Activated T-cell treated with anti-CD3 and anti-CD28 coated beads, Interleukin-2, amount 50 U/mL, for 24 hours (primary cell): ENCODE results near the gene ATOH8.

Source experiments
- DNase-seq: peaks from one replicate; pipeline ENCODE4 v3.0.0-alpha.2; 2020
- H3K27ac Mint-ChIP-seq: 2 replicates; pipeline ENCODE4 v1.8.0; 2020; ENCODE audit warnings: mild to moderate bottlenecking, mixed read lengths
- H3K27me3 Mint-ChIP-seq: 2 replicates; pipeline ENCODE4 v1.8.0; 2020; ENCODE audit warnings: mixed read lengths
- H3K36me3 Mint-ChIP-seq: 2 replicates; pipeline ENCODE4 v1.8.0; 2020; ENCODE audit warnings: low read depth, mixed read lengths
- H3K4me1 Mint-ChIP-seq: 2 replicates; pipeline ENCODE4 v1.8.0; 2020; ENCODE audit warnings: low read depth, mixed read lengths
- H3K4me3 Mint-ChIP-seq: 2 replicates; pipeline ENCODE4 v1.8.0; 2020; ENCODE audit warnings: mild to moderate bottlenecking, moderate library complexity, mixed read lengths
- H3K9me3 Mint-ChIP-seq: 2 replicates; pipeline ENCODE4 v1.8.0; 2020; ENCODE audit warnings: mixed read lengths

The ATOH8 gene

DNA sequence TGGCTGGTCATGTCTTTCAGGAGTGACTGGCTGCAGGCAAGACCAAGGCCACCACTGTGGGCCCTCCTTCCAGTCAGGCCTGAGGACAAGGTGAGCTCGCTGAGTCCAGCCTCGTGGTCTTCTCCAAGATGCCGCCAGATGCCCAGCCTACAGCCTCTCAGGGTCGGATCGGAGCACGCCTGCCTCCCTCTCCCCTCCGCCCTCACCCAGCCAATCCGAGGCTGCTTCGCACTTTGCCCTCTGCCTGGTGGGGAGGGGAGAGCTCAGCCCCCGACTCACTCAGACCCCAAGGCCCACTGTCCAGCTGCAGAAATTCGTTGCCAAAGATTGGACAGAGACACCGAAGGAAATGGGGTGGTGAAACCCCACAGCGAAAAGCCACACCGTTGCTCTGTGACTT is 33.1 kb downstream of the ATOH8 start:
- no peak overlapping the region for H3K4me3 Mint-ChIP-seq
- DNase-seq, result no peak
- H3K27ac Mint-ChIP-seq, result no peak overlapping the region
- H3K36me3 Mint-ChIP-seq, result no peaks in the 10 kb centered on the region
- H3K27me3 Mint-ChIP-seq, result peaks cover 8% of the 10 kb centered on the region
- peaks cover 4% of the 10 kb centered on the region for H3K4me1 Mint-ChIP-seq
- H3K9me3 Mint-ChIP-seq, result no peaks in the 10 kb centered on the region

DNA sequence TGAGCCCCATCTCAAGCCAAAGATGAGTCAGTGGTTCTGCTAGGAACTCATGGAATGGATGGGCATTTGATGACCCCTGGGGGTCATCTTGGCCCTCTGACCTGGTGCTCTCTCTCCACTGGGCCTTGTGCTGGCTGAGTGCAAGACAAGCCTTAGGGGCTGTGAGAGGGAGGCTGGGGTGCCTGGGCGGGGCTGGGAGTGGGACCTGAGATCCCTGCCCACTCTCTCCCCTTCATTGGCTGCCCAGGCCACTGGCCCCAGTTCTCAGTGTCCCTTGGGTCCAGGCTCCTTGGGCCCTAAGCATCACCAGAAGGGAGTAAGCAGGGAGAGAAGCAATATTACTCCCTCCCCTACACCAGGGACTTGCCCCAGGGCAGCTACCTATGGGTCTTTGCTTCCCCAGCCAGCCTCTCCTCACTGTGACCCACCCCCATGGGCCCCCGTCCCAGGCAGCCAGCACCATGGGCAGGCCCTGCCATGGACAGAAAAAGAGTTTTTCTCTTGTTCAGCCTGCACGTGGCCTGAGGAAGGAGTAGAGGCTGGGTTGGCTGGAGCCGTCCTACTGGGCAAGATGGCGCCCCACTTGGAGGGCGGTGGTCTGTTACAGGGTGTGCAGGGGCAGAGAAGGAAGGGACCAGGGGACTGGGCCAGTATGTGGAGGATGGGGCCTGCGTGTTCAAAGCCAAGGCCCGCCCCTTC is 33.6 kb downstream of the ATOH8 start:
- Mint-ChIP-seq H3K36me3 (no peaks in the 10 kb centered on the region), H3K4me1 (peaks cover 4% of the 10 kb centered on the region), H3K4me3 (no peak overlapping the region), H3K9me3 (no peaks in the 10 kb centered on the region), H3K27me3 (peaks cover 8% of the 10 kb centered on the region), H3K27ac (no peak overlapping the region)
- DNase-seq, result no peak

DNA sequence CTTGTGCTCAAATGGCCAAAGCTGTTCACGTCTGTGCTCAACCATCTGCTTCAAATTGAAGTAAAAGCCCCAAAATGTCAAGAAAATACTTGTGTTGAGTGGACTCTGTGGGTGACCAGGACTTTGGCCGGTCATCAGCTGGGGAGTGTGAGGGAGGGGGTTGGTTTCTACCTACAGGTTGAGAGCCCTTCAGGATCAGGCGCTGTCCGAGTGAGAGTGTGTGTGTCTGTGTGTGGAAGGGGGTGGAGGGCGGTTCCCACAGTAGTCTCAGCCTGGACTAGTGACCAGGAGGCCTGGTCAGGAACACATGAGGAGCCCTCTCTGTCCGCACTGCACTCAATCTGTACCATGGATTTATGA is 34.2 kb downstream of the ATOH8 start:
- no peak for DNase-seq
- Mint-ChIP-seq H3K36me3 (no peaks in the 10 kb centered on the region), H3K27ac (no peak overlapping the region), H3K4me1 (peaks cover 4% of the 10 kb centered on the region), H3K9me3 (no peaks in the 10 kb centered on the region), H3K4me3 (no peak overlapping the region), H3K27me3 (peaks cover 8% of the 10 kb centered on the region)

DNA sequence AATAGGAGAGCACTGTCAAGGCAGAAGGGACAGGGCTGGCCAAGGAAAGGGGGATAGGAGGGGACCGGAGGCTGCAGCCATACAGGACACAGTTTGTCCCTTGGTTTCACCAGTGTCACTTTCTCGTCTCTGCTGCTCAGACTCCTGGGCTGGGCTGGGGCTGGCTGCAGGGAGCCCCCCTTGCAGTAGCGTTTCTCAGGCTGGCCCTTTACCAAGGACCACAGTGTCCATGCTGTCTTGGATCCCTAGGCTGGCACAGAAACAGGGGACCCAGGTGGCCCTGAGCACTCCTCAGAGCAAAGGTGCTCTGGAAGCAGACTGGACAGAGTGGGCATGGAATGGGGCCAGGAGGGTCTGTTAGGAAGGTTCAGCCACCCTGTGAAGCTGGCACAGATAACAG is 34.8 kb downstream of the ATOH8 start:
- no peak for DNase-seq
- Mint-ChIP-seq H3K36me3 (no peaks in the 10 kb centered on the region), H3K27me3 (peaks cover 8% of the 10 kb centered on the region), H3K4me1 (peaks cover 4% of the 10 kb centered on the region), H3K27ac (no peak overlapping the region), H3K4me3 (no peak overlapping the region), H3K9me3 (no peaks in the 10 kb centered on the region)

DNA sequence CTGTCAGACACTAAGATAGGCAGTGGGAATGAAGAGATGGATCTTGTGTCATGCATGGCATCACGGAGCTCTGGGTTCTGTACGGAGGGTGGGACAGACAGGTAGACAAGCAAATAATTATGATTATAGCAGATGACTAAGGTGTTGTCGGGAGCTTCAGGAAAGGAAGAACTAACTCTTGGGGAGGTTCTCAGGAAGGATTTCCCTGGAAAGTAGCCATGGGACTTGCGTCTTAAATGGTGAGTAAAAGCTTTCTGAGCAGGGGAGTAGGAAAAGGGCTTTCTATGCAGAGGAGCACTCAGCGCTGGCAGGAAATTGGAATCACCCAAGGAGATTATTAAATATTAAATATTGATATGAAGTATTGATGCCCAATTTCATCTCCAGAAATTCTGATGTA is 35.5 kb downstream of the ATOH8 start:
- Mint-ChIP-seq H3K4me1 (peaks cover 4% of the 10 kb centered on the region), H3K9me3 (no peaks in the 10 kb centered on the region), H3K4me3 (no peak overlapping the region), H3K27ac (no peak overlapping the region), H3K36me3 (no peaks in the 10 kb centered on the region), H3K27me3 (peaks cover 8% of the 10 kb centered on the region)
- DNase-seq, result no peak

DNA sequence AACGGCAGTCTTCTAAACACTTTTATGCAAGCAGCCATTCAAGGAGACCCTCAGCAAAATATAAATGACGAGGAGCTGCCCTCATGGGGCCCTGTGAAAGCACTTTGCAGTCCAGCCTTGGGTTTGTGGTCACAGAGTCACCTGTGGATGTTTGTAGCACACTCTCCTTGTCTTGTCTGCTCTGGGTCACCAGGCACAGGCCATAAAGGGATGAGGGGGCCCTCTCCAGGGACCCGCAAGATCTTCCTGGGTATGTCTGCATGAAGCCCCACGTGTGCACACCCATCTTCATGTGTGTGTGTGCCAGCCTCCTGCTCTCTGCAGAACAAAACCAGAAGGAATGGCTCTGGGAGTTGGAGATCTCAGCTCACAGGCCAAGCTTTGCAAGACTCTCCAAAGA is 36.2 kb downstream of the ATOH8 start:
- Mint-ChIP-seq H3K36me3 (no peaks in the 10 kb centered on the region), H3K27ac (no peak overlapping the region), H3K27me3 (peaks cover 8% of the 10 kb centered on the region), H3K4me3 (no peak overlapping the region), H3K9me3 (no peaks in the 10 kb centered on the region), H3K4me1 (peaks cover 4% of the 10 kb centered on the region)
- DNase-seq, result no peak

DNA sequence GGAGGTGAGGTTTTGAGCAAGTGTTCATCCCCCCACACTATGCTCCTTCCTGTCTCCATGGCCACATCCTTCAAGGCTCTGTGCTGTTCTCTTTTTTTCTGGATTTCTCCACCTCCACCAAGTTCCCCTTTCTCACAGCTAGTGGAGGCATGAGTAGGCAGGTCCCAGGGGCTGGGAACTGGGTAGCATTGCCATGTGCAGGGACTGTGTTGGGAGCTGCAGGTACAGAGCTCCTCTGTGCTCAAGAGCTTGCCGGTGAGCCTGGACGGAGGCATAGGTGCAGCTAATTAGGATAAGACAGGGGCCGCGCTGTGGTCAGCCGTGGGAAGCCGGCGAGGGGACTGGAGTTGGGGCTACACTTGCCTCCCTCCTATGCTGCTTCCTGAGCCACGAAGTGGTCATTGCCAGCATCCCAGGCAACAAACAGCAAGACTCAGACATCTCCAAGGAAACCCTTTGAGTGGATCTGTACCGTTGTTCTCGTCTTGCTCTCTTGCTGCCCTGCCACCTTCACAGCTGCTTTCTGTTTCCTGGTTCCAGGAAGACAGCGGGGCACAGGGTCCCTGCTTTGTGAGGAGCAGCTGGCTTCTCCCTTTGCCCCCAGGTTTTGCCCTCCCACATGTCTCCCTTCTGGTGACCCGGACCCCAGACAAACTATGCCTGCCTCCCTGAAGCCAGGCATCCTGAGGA is 36.9 kb downstream of the ATOH8 start:
- no peaks in the 10 kb centered on the region for H3K4me1 Mint-ChIP-seq
- H3K4me3 Mint-ChIP-seq, result no peak overlapping the region
- DNase-seq, result no peak
- no peaks in the 10 kb centered on the region for H3K9me3 Mint-ChIP-seq
- H3K27me3 Mint-ChIP-seq, result peaks cover 8% of the 10 kb centered on the region
- H3K36me3 Mint-ChIP-seq, result no peaks in the 10 kb centered on the region
- no peak overlapping the region for H3K27ac Mint-ChIP-seq

DNA sequence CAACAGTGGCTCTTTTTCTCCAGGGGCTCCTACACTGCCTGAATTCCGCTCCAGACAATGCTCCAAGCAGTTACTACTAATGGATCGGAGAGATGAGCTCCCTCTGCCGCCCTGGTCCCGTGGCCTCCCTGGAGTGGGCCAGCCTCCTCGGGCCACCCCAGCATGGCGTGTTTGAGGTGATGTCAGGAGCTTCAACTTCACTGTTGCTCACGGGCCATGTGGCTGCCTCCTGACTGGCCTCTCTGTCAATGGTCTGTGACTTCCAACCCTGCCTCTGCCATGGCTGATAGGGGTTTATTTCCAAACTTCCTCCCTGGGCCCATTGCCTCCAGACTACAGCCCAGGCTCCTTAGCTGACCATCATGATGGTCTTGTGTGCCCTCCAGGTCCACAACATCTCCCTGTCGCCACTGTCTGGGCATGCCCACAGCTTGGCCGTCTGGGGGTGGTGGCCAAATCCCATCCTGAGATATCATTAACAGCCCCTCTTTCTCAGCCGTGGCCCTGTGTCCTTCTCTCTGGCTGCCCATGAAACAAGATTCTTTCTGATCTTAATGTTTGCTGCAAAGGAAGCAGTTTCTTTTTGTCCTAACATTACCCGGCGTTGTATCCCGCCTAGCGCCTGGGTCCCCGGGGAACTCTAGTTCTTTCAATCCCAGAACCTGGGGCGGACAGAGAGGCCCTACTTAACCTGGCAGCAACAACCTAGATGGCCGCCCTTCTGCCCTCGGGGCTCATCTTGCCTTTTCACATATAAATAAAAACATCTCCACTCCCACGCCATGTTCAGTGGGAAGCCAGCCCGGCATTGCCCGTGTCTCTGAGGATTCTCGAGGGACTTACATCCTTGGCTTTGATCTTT is 38.1 kb downstream of the ATOH8 start:
- H3K4me1 Mint-ChIP-seq, result no peaks in the 10 kb centered on the region
- H3K4me3 Mint-ChIP-seq, result no peak overlapping the region
- peaks cover 4% of the 10 kb centered on the region for H3K27me3 Mint-ChIP-seq
- H3K36me3 Mint-ChIP-seq, result no peaks in the 10 kb centered on the region
- H3K9me3 Mint-ChIP-seq, result no peaks in the 10 kb centered on the region
- no peak overlapping the region for H3K27ac Mint-ChIP-seq
- no peak for DNase-seq

DNA sequence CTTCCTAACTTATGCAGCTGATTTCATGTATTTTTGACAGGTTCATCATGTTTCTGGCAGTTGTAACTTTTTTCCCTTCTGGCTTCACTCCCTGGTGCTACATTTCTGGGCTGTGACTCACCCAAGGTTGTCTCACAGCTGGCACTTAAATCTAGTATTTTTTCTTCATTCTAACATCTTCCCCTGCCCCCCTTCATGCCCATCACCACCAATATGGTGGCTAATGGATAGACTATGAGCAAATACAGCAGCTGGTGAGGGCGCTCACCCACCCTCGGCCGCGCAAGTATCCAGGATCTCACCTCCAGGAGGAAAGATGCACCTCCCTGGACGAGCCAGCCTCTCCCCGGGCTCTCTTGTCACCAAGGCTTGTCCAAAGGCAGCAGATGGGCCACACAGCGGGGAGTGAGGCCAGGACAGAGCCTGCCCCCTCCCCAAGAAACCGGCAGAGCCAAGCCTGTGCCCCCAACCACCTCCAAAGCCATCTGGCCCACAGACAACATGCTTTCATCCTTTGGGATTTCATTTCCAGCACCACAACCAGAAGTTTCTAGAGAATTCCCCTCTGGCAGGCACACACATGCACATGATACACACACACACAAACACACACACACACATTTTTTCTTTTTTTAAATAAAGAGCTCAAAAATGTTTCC is 39.1 kb downstream of the ATOH8 start:
- Mint-ChIP-seq H3K27ac (no peak overlapping the region), H3K36me3 (no peaks in the 10 kb centered on the region), H3K4me3 (no peak overlapping the region), H3K4me1 (no peaks in the 10 kb centered on the region), H3K27me3 (peaks cover 1% of the 10 kb centered on the region), H3K9me3 (no peaks in the 10 kb centered on the region)
- DNase-seq, result no peak

DNA sequence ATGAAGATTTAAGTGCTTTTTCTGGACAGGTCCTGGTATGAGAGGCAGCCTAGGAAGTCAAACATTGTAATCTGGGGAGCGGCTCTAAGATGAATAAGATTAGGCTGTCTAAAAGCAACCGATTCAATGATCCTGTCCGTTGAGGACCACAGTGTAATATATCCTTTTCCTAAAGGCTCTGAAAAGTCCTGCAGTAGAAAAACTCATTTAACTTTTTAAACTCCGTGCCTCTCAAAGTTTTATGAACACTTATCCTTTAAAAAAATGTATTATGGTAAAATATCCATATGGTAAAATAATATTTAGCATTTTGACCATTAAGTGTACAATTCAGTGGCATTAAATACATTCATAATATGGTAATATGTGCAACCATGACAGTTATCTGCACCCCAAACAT is 39.8 kb downstream of the ATOH8 start:
- no peaks in the 10 kb centered on the region for H3K36me3 Mint-ChIP-seq
- no peak overlapping the region for H3K4me3 Mint-ChIP-seq
- no peaks in the 10 kb centered on the region for H3K9me3 Mint-ChIP-seq
- no peaks in the 10 kb centered on the region for H3K27me3 Mint-ChIP-seq
- H3K27ac Mint-ChIP-seq, result no peak overlapping the region
- no peak for DNase-seq
- H3K4me1 Mint-ChIP-seq, result no peaks in the 10 kb centered on the region

DNA sequence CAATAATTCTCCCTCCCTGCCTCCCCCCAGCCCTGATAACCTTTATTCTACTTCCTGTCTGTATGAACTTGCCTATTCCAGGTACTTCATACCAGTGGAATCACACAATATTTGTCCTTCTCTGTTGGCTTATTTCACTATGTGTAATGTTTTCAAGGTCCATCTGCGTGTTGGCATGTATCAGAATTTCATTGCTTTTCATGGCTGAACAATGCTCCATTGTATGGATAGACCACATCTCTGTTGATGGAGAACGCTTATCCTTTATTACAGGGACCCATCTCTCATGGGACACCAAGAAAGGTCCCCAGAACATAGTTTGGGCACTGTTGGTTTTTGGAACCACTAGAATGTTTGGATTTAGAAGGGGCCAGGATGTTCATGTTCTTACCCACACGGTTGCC is 40.2 kb downstream of the ATOH8 start:
- H3K27me3 Mint-ChIP-seq, result peaks cover 3% of the 10 kb centered on the region
- DNase-seq, result no peak
- no peaks in the 10 kb centered on the region for H3K36me3 Mint-ChIP-seq
- no peak overlapping the region for H3K4me3 Mint-ChIP-seq
- no peaks in the 10 kb centered on the region for H3K4me1 Mint-ChIP-seq
- H3K9me3 Mint-ChIP-seq, result no peaks in the 10 kb centered on the region
- no peak overlapping the region for H3K27ac Mint-ChIP-seq

DNA sequence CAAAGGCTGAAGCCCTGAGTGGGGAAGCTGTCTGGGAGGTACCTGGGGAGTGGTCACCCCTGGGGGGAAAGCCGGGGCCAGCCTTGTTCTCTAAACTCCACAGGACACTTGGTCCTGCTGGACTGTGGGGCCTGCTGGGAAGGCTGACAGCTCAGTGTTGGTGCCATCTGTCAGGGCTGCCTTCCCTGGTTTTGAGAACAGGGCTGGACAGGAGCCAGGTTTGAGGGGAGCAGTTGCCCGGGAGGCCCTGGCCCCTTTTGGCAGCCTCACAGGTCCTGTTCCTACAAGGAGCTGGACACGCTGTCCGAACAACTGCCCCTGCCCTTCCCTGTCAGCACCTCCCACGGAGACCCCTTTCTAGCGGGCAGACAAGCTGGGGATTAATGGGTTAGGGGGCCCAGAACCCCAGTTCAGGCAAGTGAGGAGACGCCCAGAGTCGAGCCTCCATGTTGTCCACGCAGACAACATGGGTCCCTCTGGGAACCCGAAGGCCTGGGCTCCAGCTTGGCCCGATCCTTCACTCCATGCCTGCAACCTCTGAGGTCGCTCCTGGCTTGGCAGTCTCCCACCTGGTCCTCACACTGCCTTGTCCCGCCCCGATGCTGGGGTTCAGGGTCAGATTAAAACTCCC is 40.8 kb downstream of the ATOH8 start:
- H3K4me3 Mint-ChIP-seq, result no peak overlapping the region
- H3K27me3 Mint-ChIP-seq, result peaks cover 6% of the 10 kb centered on the region
- H3K27ac Mint-ChIP-seq, result no peak overlapping the region
- no peaks in the 10 kb centered on the region for H3K9me3 Mint-ChIP-seq
- no peaks in the 10 kb centered on the region for H3K4me1 Mint-ChIP-seq
- DNase-seq, result no peak
- H3K36me3 Mint-ChIP-seq, result no peaks in the 10 kb centered on the region

DNA sequence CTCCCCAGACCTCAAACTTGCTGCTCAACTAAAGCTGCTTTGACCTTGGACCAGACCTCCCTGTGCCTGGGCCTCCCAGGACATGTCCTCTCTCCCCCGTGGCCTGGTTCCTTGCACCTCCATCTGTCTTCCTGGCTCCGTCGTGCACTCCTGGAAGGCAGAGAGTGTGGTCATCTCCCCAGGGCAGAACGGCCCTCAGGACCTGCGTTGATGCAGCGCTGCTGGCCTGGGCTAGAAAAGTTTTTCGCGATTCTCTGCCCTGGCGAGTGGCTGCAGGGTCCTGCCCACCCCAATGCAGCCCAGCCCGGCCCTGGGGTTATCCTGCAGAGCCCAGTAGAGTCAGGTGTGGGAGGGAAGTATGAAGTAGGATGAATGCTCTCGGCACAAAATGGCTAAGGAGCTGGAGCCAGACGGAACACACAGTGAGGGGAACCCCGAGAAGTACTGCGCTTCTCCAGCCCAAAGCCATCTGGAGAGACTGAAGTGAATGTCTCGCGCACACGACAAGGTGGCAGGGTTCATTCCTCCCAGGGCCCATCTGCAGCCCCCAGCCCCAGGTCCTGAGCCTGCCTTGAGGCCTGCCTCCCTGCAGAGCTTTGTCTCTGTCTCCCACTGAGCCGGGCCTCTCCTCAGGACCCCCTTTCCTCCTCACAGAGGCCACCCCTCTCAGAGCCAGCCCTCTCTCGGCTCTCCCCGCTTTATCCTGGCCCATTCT is 41.7 kb downstream of the ATOH8 start:
- Mint-ChIP-seq H3K9me3 (no peaks in the 10 kb centered on the region), H3K4me1 (no peaks in the 10 kb centered on the region), H3K36me3 (no peaks in the 10 kb centered on the region), H3K4me3 (no peak overlapping the region), H3K27ac (no peak overlapping the region), H3K27me3 (peaks cover 7% of the 10 kb centered on the region)
- DNase-seq, result no peak

DNA sequence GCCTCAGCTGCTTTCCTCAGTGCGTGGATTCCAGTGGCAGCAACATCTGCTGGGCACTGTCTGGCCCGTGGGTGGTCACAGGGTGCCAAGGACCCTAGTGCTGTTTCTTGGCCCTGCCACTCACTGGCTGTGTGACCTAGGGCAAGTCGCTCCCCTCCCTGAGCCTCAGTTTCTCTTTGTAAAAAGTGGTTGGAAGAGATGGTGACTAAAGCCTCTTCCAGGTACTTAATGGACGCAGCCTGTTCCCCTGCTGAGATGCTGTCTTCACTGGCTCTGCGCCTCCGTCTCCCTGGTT is 42.2 kb downstream of the ATOH8 start:
- Mint-ChIP-seq H3K4me3 (no peak overlapping the region), H3K4me1 (no peaks in the 10 kb centered on the region), H3K27ac (no peak overlapping the region), H3K36me3 (no peaks in the 10 kb centered on the region), H3K27me3 (peaks cover 7% of the 10 kb centered on the region), H3K9me3 (no peaks in the 10 kb centered on the region)
- DNase-seq, result no peak
